Right lobe of liver (tissue), 6 donors: ENCODE data around the gene SLC51A. TPM values are rescaled to one million over a fixed set of nuclear protein-coding genes. Genes with fewer than 3 reads are reported as not detected.
"Not testable (repeated sequence)": the region's sequence is repeated elsewhere in the genome, so short reads cannot be mapped to it uniquely, and the experiment has no call there.

Experiments
- ATAC-seq, 4 donors: fragments of 200-7000 bp; cut with Tn5 transposase; one replicate each; pipeline ENCODE4 v1.9.1; 2020; ENCODE audit warnings: mild to moderate bottlenecking in 4 of 4, moderate library complexity in 4 of 4
- DNase-seq, 3 donors: peaks; one replicate each; pipeline ENCODE4 v3.0.0-alpha.2; 2020
- H3K27ac ChIP-seq, 3 donors: fragments of 200-600 bp; one replicate each; pipeline ENCODE4 v1.8.0; 2022
- H3K27me3 ChIP-seq, 2 donors: fragments of 200-600 bp; one replicate each; pipeline ENCODE4 v1.8.0; 2022
- H3K36me3 ChIP-seq, 4 donors: fragments of 200-600 bp; sonication (generic) in 1 of 4; one replicate each; pipeline versions ENCODE4 v1.5.1 to v1.8.0; 2017 to 2022; ENCODE audit warnings: control low read depth in 1 of 4
- H3K4me1 ChIP-seq, 4 donors: fragments of 200-600 bp; sonication (generic) in 1 of 4; one replicate each; pipeline versions ENCODE4 v1.5.1 to v1.8.0; 2017 to 2022; ENCODE audit warnings: control low read depth in 1 of 4
- H3K4me3 ChIP-seq, 3 donors: fragments of 200-600 bp; one replicate each; pipeline ENCODE4 v1.8.0; 2022
- H3K9me3 ChIP-seq, 4 donors: fragments of 200-600 bp; sonication (generic) in 1 of 4; one replicate each; pipeline versions ENCODE4 v1.5.1 to v1.8.0; 2017 to 2022; ENCODE audit warnings: control low read depth in 1 of 4
- POLR2A ChIP-seq: fragments of 450-650 bp; IDR thresholded peaks from one replicate; pipeline ENCODE4 v1.6.1; 2017; ENCODE audit warnings: antibody characterized with exemption, mild to moderate bottlenecking
- WGBS: methylation state at CpG from one replicate; pipeline ENCODE4 v1.1.6; 2018; ENCODE audit warnings: low coverage, low lambda C conversion rate; ENCODE audit not compliant: insufficient coverage; ENCODE audit errors: missing lambda C conversion rate; 5-methylcytosine and 5-hydroxymethylcytosine counted together
- intact Hi-C, 2 donors: fragments of 100-400 bp; cut with DNase I; formaldehyde crosslinking; loops; one replicate each; pipeline versions ENCODE4 v1.11.2 to v1.14.1; 2022
- total RNA-seq, 6 experiments: library from RNA; depleted of rRNA in 2 of 6; stranded (reverse); fragments of >200 nt in 2 of 6; fragmentation: NEBNext Ultra II Directional in 3 of 6; extraction: Animal tissue kit (Norgen Biotek cat#: 25700) in 3 of 6; gene quantifications; one replicate each; pipeline versions ENCODE4 v1.1.0 to v1.2.4, GENCODE V29; 2016 to 2023
- TF ChIP-seq, protein P1 (sequence below), 4 donors: fragments of 200-600 bp in 3 of 4; fragments of 450-650 bp in 1 of 4; IDR thresholded peaks; one replicate each; pipeline versions ENCODE4 v1.5.1 to v1.8.0; 2016 to 2022; ENCODE audit warnings: antibody characterized with exemption in 4 of 4, mild to moderate bottlenecking in 2 of 4
- donor health status: DM: no; HTN: yes; CAD: no.
- donor health status: DM: no; HTN: no; CAD: no.
- donor health status: DM: no; HTN: no; CAD: no.
- donor health status: DM: no; HTN: yes; CAD: no.
- donor health status: DM: no; HTN: yes; CAD: no.

Gene SLC51A
- total RNA-seq, 6 experiments from 2014 or later = 23.1 to 129 (median 64.0) TPM

GRCh38 chr3:196207159-196207832 lies 9.0 kb upstream of the SLC51A start:
- Histone ChIP-seq H3K27me3 (no peaks in the 10 kb centered on the region), H3K9me3 (no peaks in the 10 kb centered on the region), H3K27ac (no peak overlapping the region), H3K36me3 (no peaks in the 10 kb centered on the region), H3K4me1 (peaks cover 0 to 9% (median 0%) of the 10 kb centered on the region in 4 donors), H3K4me3 (peak overlapping the region in 1 of 3 donors; percentile 61)
- 28% methylated on average over 9 of the region's 70 CpGs for WGBS
- DNase-seq = peak in 2 of 3 donors; percentile 60 to 75
- ATAC-seq = peak; percentile 1 to 28 (median 20)
- intact Hi-C loops = no loop called here
- TF ChIP-seq, protein P1, sequence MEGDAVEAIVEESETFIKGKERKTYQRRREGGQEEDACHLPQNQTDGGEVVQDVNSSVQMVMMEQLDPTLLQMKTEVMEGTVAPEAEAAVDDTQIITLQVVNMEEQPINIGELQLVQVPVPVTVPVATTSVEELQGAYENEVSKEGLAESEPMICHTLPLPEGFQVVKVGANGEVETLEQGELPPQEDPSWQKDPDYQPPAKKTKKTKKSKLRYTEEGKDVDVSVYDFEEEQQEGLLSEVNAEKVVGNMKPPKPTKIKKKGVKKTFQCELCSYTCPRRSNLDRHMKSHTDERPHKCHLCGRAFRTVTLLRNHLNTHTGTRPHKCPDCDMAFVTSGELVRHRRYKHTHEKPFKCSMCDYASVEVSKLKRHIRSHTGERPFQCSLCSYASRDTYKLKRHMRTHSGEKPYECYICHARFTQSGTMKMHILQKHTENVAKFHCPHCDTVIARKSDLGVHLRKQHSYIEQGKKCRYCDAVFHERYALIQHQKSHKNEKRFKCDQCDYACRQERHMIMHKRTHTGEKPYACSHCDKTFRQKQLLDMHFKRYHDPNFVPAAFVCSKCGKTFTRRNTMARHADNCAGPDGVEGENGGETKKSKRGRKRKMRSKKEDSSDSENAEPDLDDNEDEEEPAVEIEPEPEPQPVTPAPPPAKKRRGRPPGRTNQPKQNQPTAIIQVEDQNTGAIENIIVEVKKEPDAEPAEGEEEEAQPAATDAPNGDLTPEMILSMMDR (IDR thresholded peaks at IDR 0.05) = no peak
- no peak for TF ChIP-seq POLR2A

DNA sequence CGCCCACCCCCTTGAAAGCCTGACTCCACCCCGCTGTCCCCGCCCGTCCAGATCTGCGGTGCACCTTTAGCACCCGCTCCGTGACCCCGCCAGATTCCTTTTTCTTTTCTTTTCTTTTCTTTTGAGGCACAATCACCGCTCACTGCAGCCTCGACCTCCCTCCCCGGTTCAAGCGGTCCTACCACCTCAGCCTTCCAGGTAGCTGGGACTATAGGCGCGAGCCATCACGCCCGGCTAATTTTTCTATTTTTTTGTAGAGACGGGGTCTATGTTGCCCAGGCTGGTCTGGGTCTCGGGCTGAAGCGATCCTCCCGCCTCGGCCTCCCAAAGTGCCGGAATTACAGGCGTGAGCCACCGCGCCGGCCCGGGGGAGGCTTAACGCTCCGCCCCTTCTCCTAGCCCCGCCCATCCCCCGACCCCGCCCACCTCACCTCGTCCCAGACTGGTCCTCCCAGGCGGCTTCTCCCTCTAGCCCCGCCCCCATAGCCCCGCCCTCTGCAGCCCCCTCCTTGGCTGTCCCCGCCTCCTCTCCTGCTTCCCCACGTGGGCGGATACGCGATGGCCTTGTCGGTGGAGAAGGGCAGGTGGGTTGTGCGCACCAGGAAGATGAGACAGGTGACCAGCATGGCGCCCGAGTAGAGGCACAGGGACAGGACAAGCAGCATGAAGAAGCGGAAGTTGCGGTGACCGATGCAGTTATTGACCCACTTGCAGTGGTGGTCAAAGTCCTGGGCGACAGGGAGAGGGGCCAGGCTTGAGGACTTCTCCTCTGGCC lies 8.3 kb upstream of the SLC51A start:
- 13% methylated on average over 44 of the region's 49 CpGs for WGBS
- Histone ChIP-seq H3K9me3 (no peaks in the 10 kb centered on the region), H3K27ac (no peak overlapping the region), H3K27me3 (no peaks in the 10 kb centered on the region), H3K4me1 (peaks cover 0 to 9% (median 0%) of the 10 kb centered on the region in 4 donors), H3K4me3 (peak overlapping the region; percentile 29 to 61 (median 51)), H3K36me3 (no peaks in the 10 kb centered on the region)
- no peak for TF ChIP-seq POLR2A
- TF ChIP-seq, protein P1 (IDR thresholded peaks at IDR 0.05) = no peak
- peak; percentile 87 to 93 (median 90) for ATAC-seq
- intact Hi-C loops = no loop called here
- peak; percentile 78 to 89 (median 88) for DNase-seq

DNA sequence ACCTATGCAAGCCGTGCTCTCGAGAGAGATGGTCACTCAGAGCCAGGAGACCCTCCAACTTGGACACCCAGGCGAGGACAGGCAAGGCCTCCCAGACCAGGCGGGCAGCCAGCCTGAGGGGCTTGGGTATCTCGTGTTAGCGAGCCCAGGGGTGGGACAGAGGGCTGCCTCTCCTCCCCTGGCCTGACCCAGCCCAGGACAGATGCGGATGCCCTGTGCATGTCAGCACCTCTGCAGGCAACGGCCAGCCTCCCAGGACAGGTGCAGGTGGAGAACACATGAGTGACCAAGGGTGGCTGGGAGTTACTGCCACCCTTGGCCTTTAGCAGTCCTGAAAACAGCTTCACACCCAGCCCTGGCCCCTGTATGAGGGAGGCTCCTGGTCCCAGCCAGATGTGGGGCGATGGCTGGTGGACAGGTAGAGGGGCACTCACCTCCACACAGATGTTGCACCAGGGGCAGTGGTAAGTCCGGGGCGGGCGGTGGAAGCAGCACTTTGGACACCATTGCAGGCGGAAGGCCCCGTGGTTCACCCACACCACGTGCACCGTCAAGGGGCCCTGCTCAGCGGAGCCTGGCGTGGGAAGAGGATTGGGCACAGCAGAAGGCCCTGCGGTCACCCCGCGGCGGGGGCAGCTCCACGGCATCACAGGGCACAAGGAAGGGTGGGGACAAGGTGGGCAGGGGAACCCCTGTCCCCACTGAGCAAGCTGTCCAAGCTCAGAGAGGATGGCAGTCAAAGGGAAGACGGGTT lies 7.2 kb upstream of the SLC51A start:
- Histone ChIP-seq H3K9me3 (no peaks in the 10 kb centered on the region), H3K4me3 (no peak overlapping the region), H3K36me3 (no peaks in the 10 kb centered on the region), H3K4me1 (peaks cover 0 to 12% (median under 1%) of the 10 kb centered on the region in 4 donors), H3K27me3 (no peaks in the 10 kb centered on the region), H3K27ac (no peak overlapping the region)
- 73% methylated on average over 3 of the region's 24 CpGs for WGBS
- ATAC-seq (peak in 1 of 4 donors; percentile 4), DNase-seq (peak in 2 of 3 donors; percentile 53 to 62)
- TF ChIP-seq, protein P1 (IDR thresholded peaks at IDR 0.05) = no peak
- no peak for TF ChIP-seq POLR2A
- intact Hi-C loops = no loop called here

GRCh38 chr3:196209944-196210672 lies 6.2 kb upstream of the SLC51A start:
- H3K27ac ChIP-seq, H3K36me3 ChIP-seq, H3K9me3 ChIP-seq, ATAC-seq, H3K4me3 ChIP-seq, DNase-seq, H3K27me3 ChIP-seq, intact Hi-C loops: not testable (repeated sequence)
- 66% methylated on average over 5 of the region's 11 CpGs for WGBS
- H3K4me1 ChIP-seq = peaks cover 0 to 22% (median 6%) of the 10 kb centered on the region in 4 donors
